SK-N-MC (cell line): Measurements from ENCODE around the gene IL7R.

Experiments used
- DNase-seq: peaks from one replicate; pipeline ENCODE4 v3.0.0-alpha.2; 2011; ENCODE audit warnings: low read depth, low spot score
- H3K27ac ChIP-seq: fragments of 200-600 bp; sonication (generic); 2 replicates; pipeline ENCODE4 v1.5.1; 2016; ENCODE audit warnings: mixed run types
- H3K36me3 ChIP-seq: fragments of 200-600 bp; sonication (generic); 2 replicates; pipeline ENCODE4 v1.6.1; 2017; ENCODE audit warnings: antibody characterized with exemption, low read length, mixed read lengths; ENCODE audit not compliant: insufficient read depth
- H3K4me3 ChIP-seq: fragments of 200-600 bp; sonication (generic); 2 replicates; pipeline ENCODE4 v1.5.1; 2016
- H3K9ac ChIP-seq: fragments of 200-600 bp; sonication (generic); 2 replicates; pipeline ENCODE4 v1.8.0; 2017; ENCODE audit warnings: mixed run types, mixed read lengths; ENCODE audit not compliant: insufficient read length
- H3K9me3 ChIP-seq: fragments of 200-600 bp; sonication (generic); 2 replicates; pipeline ENCODE4 v1.6.1; 2017; ENCODE audit warnings: low read depth, mild to moderate bottlenecking, antibody characterized with exemption, low read length, moderate library complexity, mixed read lengths
- EZH2 ChIP-seq: fragments of 200-600 bp; sonication (generic); IDR thresholded peaks from one replicate; pipeline ENCODE4 v1.6.1; 2017; ENCODE audit warnings: antibody characterized with exemption
- FOXP2 ChIP-seq: optimal IDR thresholded peaks from 2 replicates; pipeline ENCODE3; 2011; ENCODE audit warnings: mild to moderate bottlenecking, moderate library complexity; ENCODE audit not compliant: insufficient read depth; ENCODE audit errors: extremely low read length, control extremely low read depth
- POLR2AphosphoS5 ChIP-seq: IDR thresholded peaks from 2 replicates; pipeline ENCODE4 v1.6.1; 2012; ENCODE audit warnings: mild to moderate bottlenecking, low read depth, low read length, borderline replicate concordance

IL7R gene, protein sequence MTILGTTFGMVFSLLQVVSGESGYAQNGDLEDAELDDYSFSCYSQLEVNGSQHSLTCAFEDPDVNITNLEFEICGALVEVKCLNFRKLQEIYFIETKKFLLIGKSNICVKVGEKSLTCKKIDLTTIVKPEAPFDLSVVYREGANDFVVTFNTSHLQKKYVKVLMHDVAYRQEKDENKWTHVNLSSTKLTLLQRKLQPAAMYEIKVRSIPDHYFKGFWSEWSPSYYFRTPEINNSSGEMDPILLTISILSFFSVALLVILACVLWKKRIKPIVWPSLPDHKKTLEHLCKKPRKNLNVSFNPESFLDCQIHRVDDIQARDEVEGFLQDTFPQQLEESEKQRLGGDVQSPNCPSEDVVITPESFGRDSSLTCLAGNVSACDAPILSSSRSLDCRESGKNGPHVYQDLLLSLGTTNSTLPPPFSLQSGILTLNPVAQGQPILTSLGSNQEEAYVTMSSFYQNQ

DNA sequence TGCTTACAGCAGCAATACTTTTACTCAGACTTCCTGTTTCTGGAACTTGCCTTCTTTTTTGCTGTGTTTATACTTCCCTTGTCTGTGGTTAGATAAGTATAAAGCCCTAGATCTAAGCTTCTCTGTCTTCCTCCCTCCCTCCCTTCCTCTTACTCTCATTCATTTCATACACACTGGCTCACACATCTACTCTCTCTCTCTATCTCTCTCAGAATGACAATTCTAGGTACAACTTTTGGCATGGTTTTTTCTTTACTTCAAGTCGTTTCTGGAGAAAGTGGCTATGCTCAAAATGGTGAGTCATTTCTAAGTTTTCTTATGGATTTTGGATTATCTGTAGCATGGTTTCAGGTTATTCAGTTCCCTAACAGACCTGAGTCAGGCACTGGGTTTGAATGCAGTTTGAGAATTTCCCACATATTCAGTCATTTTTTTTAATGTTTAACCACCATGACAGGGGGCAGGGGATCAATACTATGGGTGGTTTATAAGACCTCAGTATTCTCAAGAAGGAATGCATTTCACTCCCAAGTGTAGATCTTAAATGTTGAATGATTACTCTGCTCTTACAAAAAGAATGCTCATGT is at the start of gene IL7R:
TSS of gene IL7R (plus strand) at position 127 of the 587 bp plus-strand sequence. CDS start at position 214, 87 bp downstream.
- H3K27ac ChIP-seq: no peak within 1 kb of the TSS
- no peak within 1 kb of the TSS for H3K9ac ChIP-seq
- H3K36me3 ChIP-seq: no peaks in the 10 kb centered on the region
- TF ChIP-seq FOXP2 (no peak), EZH2 (no peak), POLR2AphosphoS5 (no peak)
- no peak within 1 kb of the TSS for H3K4me3 ChIP-seq
- no peak for DNase-seq
- H3K9me3 ChIP-seq: no peaks in the 10 kb centered on the region

- TF ChIP-seq EZH2 (no peak), FOXP2 (no peak), POLR2AphosphoS5 (no peak)
- Histone ChIP-seq H3K4me3 (no peak overlapping the region), H3K9me3 (no peaks in the 10 kb centered on the region), H3K9ac (no peak overlapping the region), H3K27ac (no peak overlapping the region), H3K36me3 (no peaks in the 10 kb centered on the region)
- DNase-seq: no peak
Measured at GRCh38 chr5:35810601-35811000, 46.1 kb upstream of the IL7R start.

- Histone ChIP-seq H3K4me3 (no peak overlapping the region), H3K9me3 (no peaks in the 10 kb centered on the region), H3K27ac (no peak overlapping the region), H3K9ac (no peak overlapping the region), H3K36me3 (no peaks in the 10 kb centered on the region)
- TF ChIP-seq EZH2: no peak
- TF ChIP-seq FOXP2: no peak
- TF ChIP-seq POLR2AphosphoS5: no peak
- DNase-seq: no peak
Measured at GRCh38 chr5:35811108-35811741, 45.5 kb upstream of the IL7R start.

DNA sequence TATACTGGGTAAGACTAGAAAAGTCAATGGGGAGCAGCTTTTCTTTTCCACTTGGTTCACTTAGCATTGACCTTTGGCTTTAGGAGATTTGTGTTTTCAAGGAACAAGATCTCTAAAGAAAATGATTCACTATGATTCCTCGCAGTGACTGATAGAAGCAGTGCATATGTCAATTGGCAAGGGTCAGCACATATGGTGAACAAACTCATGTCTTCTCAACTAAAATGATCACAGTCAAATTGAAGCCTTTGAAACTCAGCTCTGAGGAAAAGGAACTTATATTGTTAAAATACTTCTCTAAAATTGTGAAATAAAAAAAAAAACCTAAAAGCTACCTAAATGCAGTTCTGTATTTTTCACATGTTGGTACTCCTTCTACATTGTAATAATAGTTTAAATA is 43.2 kb upstream of the IL7R start:
- no peak for DNase-seq
- TF ChIP-seq FOXP2 (no peak), POLR2AphosphoS5 (no peak), EZH2 (no peak)

DNA sequence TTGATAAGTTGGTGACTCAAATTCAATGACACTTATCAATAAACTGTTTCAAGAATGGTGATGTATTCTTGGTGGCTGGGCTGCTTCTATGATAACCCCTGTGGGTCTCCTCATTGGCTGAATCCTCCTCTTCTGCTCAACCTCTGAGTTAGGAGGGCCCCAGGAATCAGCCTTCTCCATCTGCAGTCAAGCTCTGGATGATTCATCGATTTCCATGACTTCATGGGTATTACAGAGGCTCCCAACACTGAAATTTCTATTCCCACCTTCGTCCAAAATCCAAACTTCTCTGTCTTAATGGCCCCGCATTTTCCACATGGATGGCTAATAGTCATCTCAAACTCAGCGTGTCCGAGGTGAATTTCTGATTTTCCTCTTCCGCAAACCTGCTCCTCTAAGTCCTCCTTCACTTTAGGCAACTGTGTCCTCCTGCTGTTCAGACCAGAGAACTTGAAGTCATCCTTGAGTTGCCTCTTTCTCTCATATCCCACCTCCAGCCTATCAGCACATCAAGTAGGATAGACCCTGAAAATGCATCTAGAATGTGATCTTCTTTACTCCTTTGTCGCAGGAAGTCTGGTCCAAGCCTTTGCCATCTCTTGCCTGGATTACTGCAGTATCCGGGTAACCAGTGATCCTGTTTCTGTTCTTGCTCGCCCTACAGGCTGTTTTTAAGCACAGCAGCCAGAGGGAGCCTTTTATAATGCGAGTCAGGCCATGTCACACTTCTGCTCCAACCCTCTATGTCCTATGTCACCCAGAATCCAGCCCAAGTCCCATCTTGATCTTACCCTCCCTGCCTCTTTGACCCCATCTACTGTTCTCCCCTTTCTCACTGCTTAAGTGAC is 41.4 kb upstream of the IL7R start:
- no peak overlapping the region for H3K27ac ChIP-seq
- no peak overlapping the region for H3K4me3 ChIP-seq
- H3K9me3 ChIP-seq: no peaks in the 10 kb centered on the region
- TF ChIP-seq POLR2AphosphoS5: no peak
- TF ChIP-seq EZH2: no peak
- no peak for TF ChIP-seq FOXP2
- H3K9ac ChIP-seq: no peak overlapping the region
- DNase-seq: no peak
- no peaks in the 10 kb centered on the region for H3K36me3 ChIP-seq

More for the DNA sequence above, 43.2 kb upstream of the IL7R start:
- Histone ChIP-seq H3K9me3 (no peaks in the 10 kb centered on the region), H3K27ac (no peak overlapping the region), H3K36me3 (no peaks in the 10 kb centered on the region), H3K4me3 (no peak overlapping the region), H3K9ac (no peak overlapping the region)

DNA sequence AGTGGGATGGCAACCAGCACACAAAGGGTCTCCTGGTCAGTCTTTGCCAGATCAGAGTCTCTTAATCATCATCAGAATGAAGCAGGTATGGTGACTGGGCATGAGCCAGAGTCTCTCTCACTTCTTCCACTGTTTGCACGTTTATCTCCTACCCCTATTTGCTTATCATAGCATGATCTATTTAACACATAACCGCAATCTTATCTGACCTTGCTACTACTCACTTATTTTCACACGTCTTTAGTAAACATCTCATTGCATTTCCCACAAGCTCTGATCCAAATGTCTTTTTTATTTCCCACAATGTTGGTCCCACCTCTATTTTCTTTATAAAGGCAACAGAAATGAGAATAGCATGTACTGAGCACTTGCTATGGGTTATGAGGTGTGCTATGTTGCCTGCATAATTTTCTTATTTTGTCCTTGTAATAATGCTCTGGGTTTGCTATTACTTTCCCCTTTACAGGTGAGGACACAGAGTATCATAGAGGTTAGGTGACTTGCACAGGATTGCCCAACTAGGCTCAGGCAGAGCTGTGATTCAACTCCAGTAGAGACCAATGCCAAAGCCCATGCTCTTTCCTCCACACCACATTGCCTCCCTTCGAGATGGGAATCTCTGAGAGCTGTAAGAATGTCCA is 39.7 kb upstream of the IL7R start:
- H3K9me3 ChIP-seq: no peaks in the 10 kb centered on the region
- DNase-seq: no peak
- no peaks in the 10 kb centered on the region for H3K36me3 ChIP-seq
- TF ChIP-seq POLR2AphosphoS5 (no peak), FOXP2 (no peak), EZH2 (no peak)
- H3K9ac ChIP-seq: no peak overlapping the region
- H3K27ac ChIP-seq: no peak overlapping the region
- no peak overlapping the region for H3K4me3 ChIP-seq

DNA sequence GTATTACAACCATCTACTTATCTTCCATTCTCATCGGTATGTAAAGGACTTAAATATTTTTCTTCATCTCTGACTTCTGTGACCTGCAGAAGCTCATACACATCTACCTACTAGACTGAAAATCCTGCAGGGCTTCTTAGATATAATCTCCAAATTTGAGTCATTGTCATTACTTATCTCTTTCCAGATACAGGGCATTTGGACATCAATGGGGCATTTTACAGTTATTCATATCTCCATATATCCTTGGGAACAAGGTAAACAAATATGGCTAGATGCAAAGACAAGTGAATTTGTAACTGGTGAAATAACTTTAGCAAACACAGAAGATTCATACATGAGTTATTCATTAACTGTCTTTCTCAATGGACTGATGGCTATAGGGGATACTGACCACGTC is 37.7 kb upstream of the IL7R start:
- DNase-seq: no peak
- TF ChIP-seq FOXP2: no peak
- no peak for TF ChIP-seq EZH2
- TF ChIP-seq POLR2AphosphoS5: no peak
- Histone ChIP-seq H3K9me3 (no peaks in the 10 kb centered on the region), H3K27ac (no peak overlapping the region), H3K36me3 (no peaks in the 10 kb centered on the region), H3K4me3 (no peak overlapping the region), H3K9ac (no peak overlapping the region)
